ENCODE data around the gene ULK2.

The ULK2 gene

GRCh38 chr17:19728084-19728495 lies 139.6 kb downstream of the ULK2 start:
- DNase-seq (ENCODE audit: low read depth in 1 of 2, low spot score in 1 of 2), result no peak

DNA sequence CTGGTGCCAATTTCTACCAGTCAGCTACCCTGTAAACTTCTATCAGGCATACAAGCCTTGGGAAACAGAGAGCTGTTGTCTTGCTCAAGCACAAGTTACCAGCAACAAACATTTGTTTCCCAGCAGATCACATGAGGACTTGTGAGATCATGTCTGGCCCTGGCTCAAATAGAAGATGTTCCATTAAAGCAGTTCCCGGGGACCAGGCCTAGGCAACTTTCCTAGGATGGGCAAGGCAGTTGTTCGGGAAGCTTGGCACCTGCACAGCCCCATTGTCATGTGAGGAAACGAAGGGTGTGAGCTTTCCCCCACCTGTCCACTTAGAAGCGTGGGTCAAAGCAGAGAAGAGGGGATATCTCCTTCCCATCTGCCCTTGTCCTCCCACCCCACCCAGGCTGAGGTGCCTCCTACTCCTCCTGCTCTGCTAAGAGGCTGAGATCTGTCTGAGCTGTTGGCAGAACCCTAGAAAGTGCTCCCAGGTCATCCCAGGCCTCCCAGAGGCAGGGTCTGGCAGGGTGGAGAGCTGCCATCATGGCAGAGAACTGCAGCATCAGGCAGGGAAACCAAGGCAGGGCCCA lies 140.1 kb downstream of the ULK2 start:
- DNase-seq (ENCODE audit: low read depth in 1 of 2, low spot score in 1 of 2), result no peak

GRCh38 chr17:19726631-19727376 lies 140.9 kb downstream of the ULK2 start:
- DNase-seq (ENCODE audit: low read depth in 1 of 2, low spot score in 1 of 2), result no peak

GRCh38 chr17:19725486-19725885 lies 142.2 kb downstream of the ULK2 start:
- no peak for DNase-seq (ENCODE audit: low read depth in 1 of 2, low spot score in 1 of 2)

DNA sequence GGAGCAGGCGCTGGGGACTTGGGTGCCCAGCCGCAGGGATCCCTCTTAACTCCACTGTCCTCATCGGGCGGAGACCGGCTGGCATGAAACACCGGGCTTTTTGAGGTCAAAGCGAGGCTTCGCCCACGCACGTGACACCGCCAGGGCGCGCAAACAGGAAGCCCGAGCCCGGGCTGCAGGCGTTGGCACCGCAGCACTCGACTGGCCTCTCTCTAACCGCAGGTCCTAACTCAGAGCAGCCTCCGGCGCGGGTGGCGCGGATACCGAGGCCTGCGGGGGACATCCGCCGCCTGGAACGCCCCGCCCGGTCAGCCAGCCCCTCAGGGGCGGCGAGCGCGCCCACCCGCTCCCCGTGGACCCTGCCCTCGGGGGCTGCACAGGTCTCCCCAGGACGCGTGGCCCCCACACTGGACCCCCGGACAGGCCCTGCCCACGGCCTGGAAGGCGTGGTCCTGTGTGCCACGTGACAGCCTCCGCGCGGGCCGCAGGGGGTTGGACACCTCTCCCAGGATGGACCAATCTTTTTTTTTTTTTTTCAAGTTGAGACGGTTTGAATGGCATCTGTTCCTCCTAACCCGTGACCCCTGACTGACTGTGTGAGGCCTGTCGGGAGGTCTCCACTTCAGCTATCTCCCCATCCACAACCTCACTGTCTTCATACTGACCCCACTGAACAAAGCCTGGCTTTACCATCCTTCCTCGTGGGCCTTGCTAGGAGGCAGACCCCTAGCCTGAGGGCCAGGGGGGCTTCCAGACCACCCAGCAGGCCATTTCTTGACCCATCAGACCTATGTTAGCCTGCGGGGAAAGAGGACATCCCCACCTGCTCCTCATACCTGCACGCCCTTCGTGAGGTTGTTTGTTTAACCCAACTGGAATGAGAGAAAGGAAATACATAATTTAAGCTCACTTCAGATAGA lies 143.0 kb downstream of the ULK2 start:
- DNase-seq (ENCODE audit: low read depth in 1 of 2, low spot score in 1 of 2), result peak; percentile 11 to 32

GRCh38 chr17:19723964-19724363 lies 143.8 kb downstream of the ULK2 start:
- DNase-seq (ENCODE audit: low read depth in 1 of 2, low spot score in 1 of 2), result no peak
